Measurements from ENCODE around the gene PI16. TPM values are rescaled to one million over a fixed set of nuclear protein-coding genes. Genes with fewer than 3 reads are reported as not detected.

PI16 gene
- total RNA-seq, 1 experiment from 2014 or later: 0.17 TPM

DNA sequence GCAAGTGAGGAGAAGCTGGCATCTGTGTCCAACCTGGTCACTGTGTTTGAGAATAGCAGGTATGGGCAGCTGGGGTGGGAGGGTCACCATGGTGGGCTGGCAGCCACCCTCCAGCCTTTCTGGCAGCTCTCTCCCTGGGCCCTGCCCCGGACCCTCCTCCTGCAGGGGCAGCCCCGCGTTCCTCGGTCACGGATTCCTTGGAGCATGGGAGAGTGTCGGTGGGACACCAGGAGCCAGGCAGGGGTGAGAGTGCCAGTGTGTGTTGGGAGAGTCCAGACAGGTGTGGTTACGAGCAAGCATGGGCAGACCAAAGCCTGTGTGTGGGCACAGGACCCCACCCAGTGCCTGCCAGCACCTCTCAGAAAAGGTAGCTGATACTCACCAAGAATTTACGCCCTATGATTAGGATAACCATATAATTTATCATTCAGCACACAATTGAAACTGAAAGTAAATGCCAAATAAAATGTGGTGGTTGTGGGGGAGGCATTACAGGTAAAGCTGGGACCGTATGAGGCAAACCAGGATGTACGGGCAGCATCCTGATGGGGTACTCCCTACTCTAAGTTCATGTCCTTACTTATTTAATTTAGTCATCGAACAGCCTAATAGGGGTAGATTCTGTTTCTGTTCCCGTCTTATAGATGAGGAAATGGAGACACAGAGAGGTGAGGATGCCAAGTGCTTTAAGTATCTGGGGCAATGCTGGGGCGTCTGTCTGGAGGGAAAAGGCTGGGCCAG is 51.5 kb downstream of the PI16 start:
- CTCF ChIA-PET: interaction anchor here (0.7 to 2.6 kb wide), 5 partner anchors 13 to 238 kb away, joined by 3 to 41 read pairs (median 3); no protein-coding TSS in a partner anchor
- no peak overlapping the region for H3K4me3 Mint-ChIP-seq

DNA sequence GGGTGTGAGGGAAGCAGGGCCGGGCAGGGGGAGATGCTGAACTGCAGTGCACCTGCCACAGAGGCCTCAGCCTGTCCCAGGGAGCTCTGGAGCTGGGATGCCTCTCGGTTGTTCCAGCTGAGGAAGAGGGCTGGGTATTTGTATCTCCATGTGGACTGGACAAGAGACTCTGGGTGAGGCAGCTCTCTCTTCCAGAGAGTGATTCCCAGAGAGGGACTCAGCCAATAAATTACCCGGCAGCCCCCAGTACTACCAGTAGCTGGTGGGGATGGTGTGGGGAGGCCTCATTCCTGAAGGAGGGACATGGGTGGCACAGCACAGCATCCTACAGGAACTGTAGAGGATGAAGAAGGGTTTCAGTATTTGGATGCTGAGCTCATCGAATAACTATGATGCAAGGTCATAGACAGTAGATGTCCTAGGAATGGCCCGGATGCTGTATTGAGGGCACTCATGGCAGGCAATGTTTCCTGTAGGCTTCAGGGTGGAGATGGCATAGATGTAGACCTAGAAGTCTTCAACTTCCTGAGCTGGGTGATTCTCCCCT is 52.3 kb downstream of the PI16 start:
- no peak for DNase-seq (ENCODE audit: low spot score)
- Mint-ChIP-seq H3K27ac (no peak overlapping the region), H3K36me3 (no peaks in the 10 kb centered on the region), H3K4me3 (no peak overlapping the region), H3K9me3 (no peaks in the 10 kb centered on the region), H3K27me3 (ENCODE audit: low read depth) (no peaks in the 10 kb centered on the region), H3K4me1 (no peaks in the 10 kb centered on the region)
- ATAC-seq: no peak
- CTCF ChIA-PET: interaction anchor here (0.7 to 2.6 kb wide), 9 partner anchors 10 to 239 kb away, joined by 3 to 41 read pairs (median 4); no protein-coding TSS in a partner anchor
- POLR2A ChIA-PET: interaction anchor here (0.6 to 2.1 kb wide), 2 partner anchors 11 to 406 kb away, joined by 5 to 9 read pairs; no protein-coding TSS in a partner anchor
- TF ChIP-seq ZNF317 (CRISPR knock-in tag; IDR thresholded peaks at IDR 0.05; ENCODE audit: borderline replicate concordance, low read depth) (no peak), NR3C1 (CRISPR knock-in tag; conservative IDR thresholded peaks at IDR 0.05; ENCODE audit: low read depth) (no peak), JAZF1 (CRISPR knock-in tag; IDR thresholded peaks at IDR 0.05) (no peak), NFE2L1 (CRISPR knock-in tag; IDR thresholded peaks at IDR 0.05) (no peak)
- TF ChIP-seq, protein P1, sequence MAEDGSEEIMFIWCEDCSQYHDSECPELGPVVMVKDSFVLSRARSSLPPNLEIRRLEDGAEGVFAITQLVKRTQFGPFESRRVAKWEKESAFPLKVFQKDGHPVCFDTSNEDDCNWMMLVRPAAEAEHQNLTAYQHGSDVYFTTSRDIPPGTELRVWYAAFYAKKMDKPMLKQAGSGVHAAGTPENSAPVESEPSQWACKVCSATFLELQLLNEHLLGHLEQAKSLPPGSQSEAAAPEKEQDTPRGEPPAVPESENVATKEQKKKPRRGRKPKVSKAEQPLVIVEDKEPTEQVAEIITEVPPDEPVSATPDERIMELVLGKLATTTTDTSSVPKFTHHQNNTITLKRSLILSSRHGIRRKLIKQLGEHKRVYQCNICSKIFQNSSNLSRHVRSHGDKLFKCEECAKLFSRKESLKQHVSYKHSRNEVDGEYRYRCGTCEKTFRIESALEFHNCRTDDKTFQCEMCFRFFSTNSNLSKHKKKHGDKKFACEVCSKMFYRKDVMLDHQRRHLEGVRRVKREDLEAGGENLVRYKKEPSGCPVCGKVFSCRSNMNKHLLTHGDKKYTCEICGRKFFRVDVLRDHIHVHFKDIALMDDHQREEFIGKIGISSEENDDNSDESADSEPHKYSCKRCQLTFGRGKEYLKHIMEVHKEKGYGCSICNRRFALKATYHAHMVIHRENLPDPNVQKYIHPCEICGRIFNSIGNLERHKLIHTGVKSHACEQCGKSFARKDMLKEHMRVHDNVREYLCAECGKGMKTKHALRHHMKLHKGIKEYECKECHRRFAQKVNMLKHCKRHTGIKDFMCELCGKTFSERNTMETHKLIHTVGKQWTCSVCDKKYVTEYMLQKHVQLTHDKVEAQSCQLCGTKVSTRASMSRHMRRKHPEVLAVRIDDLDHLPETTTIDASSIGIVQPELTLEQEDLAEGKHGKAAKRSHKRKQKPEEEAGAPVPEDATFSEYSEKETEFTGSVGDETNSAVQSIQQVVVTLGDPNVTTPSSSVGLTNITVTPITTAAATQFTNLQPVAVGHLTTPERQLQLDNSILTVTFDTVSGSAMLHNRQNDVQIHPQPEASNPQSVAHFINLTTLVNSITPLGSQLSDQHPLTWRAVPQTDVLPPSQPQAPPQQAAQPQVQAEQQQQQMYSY (CRISPR knock-in tag; IDR thresholded peaks at IDR 0.05): no peak
- TF ChIP-seq, protein P2, sequence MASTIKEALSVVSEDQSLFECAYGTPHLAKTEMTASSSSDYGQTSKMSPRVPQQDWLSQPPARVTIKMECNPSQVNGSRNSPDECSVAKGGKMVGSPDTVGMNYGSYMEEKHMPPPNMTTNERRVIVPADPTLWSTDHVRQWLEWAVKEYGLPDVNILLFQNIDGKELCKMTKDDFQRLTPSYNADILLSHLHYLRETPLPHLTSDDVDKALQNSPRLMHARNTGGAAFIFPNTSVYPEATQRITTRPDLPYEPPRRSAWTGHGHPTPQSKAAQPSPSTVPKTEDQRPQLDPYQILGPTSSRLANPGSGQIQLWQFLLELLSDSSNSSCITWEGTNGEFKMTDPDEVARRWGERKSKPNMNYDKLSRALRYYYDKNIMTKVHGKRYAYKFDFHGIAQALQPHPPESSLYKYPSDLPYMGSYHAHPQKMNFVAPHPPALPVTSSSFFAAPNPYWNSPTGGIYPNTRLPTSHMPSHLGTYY (CRISPR knock-in tag; IDR thresholded peaks at IDR 0.05): no peak
- TF ChIP-seq, protein P3, sequence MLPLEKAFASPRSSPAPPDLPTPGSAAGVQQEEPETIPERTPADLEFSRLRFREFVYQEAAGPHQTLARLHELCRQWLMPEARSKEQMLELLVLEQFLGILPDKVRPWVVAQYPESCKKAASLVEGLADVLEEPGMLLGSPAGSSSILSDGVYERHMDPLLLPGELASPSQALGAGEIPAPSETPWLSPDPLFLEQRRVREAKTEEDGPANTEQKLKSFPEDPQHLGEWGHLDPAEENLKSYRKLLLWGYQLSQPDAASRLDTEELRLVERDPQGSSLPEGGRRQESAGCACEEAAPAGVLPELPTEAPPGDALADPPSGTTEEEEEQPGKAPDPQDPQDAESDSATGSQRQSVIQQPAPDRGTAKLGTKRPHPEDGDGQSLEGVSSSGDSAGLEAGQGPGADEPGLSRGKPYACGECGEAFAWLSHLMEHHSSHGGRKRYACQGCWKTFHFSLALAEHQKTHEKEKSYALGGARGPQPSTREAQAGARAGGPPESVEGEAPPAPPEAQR (CRISPR knock-in tag; IDR thresholded peaks at IDR 0.05): no peak
- TF ChIP-seq, protein P4, sequence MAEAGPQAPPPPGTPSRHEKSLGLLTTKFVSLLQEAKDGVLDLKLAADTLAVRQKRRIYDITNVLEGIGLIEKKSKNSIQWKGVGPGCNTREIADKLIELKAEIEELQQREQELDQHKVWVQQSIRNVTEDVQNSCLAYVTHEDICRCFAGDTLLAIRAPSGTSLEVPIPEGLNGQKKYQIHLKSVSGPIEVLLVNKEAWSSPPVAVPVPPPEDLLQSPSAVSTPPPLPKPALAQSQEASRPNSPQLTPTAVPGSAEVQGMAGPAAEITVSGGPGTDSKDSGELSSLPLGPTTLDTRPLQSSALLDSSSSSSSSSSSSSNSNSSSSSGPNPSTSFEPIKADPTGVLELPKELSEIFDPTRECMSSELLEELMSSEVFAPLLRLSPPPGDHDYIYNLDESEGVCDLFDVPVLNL (CRISPR knock-in tag; IDR thresholded peaks at IDR 0.05; ENCODE audit: borderline replicate concordance, low read depth): no peak
- TF ChIP-seq, protein P5, sequence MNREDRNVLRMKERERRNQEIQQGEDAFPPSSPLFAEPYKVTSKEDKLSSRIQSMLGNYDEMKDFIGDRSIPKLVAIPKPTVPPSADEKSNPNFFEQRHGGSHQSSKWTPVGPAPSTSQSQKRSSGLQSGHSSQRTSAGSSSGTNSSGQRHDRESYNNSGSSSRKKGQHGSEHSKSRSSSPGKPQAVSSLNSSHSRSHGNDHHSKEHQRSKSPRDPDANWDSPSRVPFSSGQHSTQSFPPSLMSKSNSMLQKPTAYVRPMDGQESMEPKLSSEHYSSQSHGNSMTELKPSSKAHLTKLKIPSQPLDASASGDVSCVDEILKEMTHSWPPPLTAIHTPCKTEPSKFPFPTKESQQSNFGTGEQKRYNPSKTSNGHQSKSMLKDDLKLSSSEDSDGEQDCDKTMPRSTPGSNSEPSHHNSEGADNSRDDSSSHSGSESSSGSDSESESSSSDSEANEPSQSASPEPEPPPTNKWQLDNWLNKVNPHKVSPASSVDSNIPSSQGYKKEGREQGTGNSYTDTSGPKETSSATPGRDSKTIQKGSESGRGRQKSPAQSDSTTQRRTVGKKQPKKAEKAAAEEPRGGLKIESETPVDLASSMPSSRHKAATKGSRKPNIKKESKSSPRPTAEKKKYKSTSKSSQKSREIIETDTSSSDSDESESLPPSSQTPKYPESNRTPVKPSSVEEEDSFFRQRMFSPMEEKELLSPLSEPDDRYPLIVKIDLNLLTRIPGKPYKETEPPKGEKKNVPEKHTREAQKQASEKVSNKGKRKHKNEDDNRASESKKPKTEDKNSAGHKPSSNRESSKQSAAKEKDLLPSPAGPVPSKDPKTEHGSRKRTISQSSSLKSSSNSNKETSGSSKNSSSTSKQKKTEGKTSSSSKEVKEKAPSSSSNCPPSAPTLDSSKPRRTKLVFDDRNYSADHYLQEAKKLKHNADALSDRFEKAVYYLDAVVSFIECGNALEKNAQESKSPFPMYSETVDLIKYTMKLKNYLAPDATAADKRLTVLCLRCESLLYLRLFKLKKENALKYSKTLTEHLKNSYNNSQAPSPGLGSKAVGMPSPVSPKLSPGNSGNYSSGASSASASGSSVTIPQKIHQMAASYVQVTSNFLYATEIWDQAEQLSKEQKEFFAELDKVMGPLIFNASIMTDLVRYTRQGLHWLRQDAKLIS (CRISPR knock-in tag; IDR thresholded peaks at IDR 0.05; ENCODE audit: borderline replicate concordance): no peak

More for the DNA sequence above, 51.5 kb downstream of the PI16 start:
- Mint-ChIP-seq H3K27me3 (ENCODE audit: low read depth) (no peaks in the 10 kb centered on the region), H3K27ac (no peak overlapping the region), H3K36me3 (no peaks in the 10 kb centered on the region), H3K9me3 (no peaks in the 10 kb centered on the region), H3K4me1 (no peaks in the 10 kb centered on the region)
- ATAC-seq (no peak), DNase-seq (ENCODE audit: low spot score) (no peak)
- TF ChIP-seq, protein P6, sequence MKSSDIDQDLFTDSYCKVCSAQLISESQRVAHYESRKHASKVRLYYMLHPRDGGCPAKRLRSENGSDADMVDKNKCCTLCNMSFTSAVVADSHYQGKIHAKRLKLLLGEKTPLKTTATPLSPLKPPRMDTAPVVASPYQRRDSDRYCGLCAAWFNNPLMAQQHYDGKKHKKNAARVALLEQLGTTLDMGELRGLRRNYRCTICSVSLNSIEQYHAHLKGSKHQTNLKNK (CRISPR knock-in tag; IDR thresholded peaks at IDR 0.05): no peak
- TF ChIP-seq EMX1 (CRISPR knock-in tag; IDR thresholded peaks at IDR 0.05) (no peak), TCF7 (CRISPR knock-in tag; IDR thresholded peaks at IDR 0.05; ENCODE audit: low read depth) (no peak), ZNF423 (CRISPR knock-in tag; IDR thresholded peaks at IDR 0.05) (no peak), ZNF263 (CRISPR knock-in tag; IDR thresholded peaks at IDR 0.05; ENCODE audit: low read depth) (no peak), MXD4 (CRISPR knock-in tag; IDR thresholded peaks at IDR 0.05; ENCODE audit: borderline replicate concordance) (no peak), GRHL2 (CRISPR knock-in tag; IDR thresholded peaks at IDR 0.05; ENCODE audit: insufficient replicate concordance, severe bottlenecking) (no peak)
- TF ChIP-seq, protein P5 (CRISPR knock-in tag; IDR thresholded peaks at IDR 0.05; ENCODE audit: borderline replicate concordance): no peak
- POLR2A ChIA-PET: interaction anchor here (0.6 to 2.1 kb wide), 2 partner anchors 12 to 405 kb away, joined by 5 to 9 read pairs; no protein-coding TSS in a partner anchor
